Osteocyte (in vitro differentiated cells): ENCODE results near the gene RFNG. TPM values are rescaled to one million over a fixed set of nuclear protein-coding genes. Genes with fewer than 3 reads are reported as not detected.

ENCODE experiments used
- DNase-seq: peaks from one replicate; pipeline ENCODE4 v3.0.0; 2021; ENCODE audit warnings: mixed read lengths; ENCODE audit not compliant: unreplicated experiment; ENCODE audit errors: extremely low spot score
- H3K27ac Mint-ChIP-seq: one replicate; pipeline ENCODE4 v1.8.0; 2021; ENCODE audit warnings: mild to moderate bottlenecking, mixed read lengths; ENCODE audit not compliant: unreplicated experiment
- H3K27me3 Mint-ChIP-seq: one replicate; pipeline ENCODE4 v1.8.0; 2021; ENCODE audit warnings: mixed read lengths; ENCODE audit not compliant: unreplicated experiment
- H3K36me3 Mint-ChIP-seq: one replicate; pipeline ENCODE4 v1.8.0; 2021; ENCODE audit warnings: mixed read lengths; ENCODE audit not compliant: unreplicated experiment
- H3K4me1 Mint-ChIP-seq: one replicate; pipeline ENCODE4 v1.8.0; 2021; ENCODE audit warnings: mixed read lengths; ENCODE audit not compliant: unreplicated experiment
- H3K4me3 Mint-ChIP-seq: one replicate; pipeline ENCODE4 v1.8.0; 2021; ENCODE audit warnings: mild to moderate bottlenecking, moderate library complexity, mixed read lengths; ENCODE audit not compliant: unreplicated experiment
- H3K9me3 Mint-ChIP-seq: one replicate; pipeline ENCODE4 v1.8.0; 2021; ENCODE audit warnings: mixed read lengths; ENCODE audit not compliant: unreplicated experiment
- CTCF ChIP-seq: fragments of 200-600 bp; sonication (generic); IDR thresholded peaks from 2 replicates; pipeline ENCODE4 v1.5.0; 2021; ENCODE audit warnings: antibody characterized with exemption, mild to moderate bottlenecking, moderate library complexity
- total RNA-seq: library from RNA; stranded (reverse); gene quantifications from 2 replicates; pipeline ENCODE4 v1.2.1, GENCODE V29; 2021

The RFNG gene
- total RNA-seq, 1 donor from 2014 or later: 41.0 TPM

- Mint-ChIP-seq H3K27ac (peak overlapping the region; percentile 59), H3K36me3 (peaks cover 5% of the 10 kb centered on the region), H3K4me1 (peaks cover 22% of the 10 kb centered on the region), H3K27me3 (no peaks in the 10 kb centered on the region), H3K4me3 (peak overlapping the region; percentile 77), H3K9me3 (no peaks in the 10 kb centered on the region)
- TF ChIP-seq CTCF: peak; percentile 73
- no peak for DNase-seq
These were observed 30.3 kb downstream of the RFNG start for GRCh38 chr17:82021107-82021899.

DNA sequence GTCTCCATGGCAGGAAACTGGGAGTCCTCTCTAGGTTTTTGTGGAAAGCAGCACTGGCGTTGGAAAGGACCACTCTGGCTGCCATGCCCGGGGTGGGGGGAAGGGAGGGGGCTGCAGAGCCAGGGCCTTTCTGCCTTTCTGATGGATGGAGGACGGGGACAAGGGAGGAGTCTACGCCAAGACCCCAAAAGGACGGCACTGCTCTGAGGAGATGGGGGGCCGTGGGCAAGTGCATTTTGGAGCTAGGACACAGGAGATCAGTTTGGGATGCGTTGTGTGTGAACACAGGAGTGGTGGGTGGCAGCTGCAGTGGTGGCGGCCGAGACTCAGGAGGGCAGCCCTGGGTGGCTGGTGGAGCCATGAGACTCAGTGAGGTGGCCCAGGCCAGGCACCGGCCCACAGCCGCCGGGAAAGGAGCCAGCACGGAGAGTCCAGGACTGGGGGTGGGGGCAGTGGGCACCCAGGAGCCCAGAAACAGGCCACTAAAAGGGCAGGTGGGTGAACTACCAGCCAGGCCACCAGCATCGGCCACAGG lies 31.0 kb downstream of the RFNG start:
- Mint-ChIP-seq H3K36me3 (peaks cover 5% of the 10 kb centered on the region), H3K27me3 (no peaks in the 10 kb centered on the region), H3K9me3 (no peaks in the 10 kb centered on the region), H3K4me1 (peaks cover 22% of the 10 kb centered on the region), H3K27ac (no peak overlapping the region), H3K4me3 (no peak overlapping the region)
- no peak for TF ChIP-seq CTCF
- no peak for DNase-seq

- H3K27me3 Mint-ChIP-seq: no peaks in the 10 kb centered on the region
- H3K36me3 Mint-ChIP-seq: peaks cover 5% of the 10 kb centered on the region
- no peak overlapping the region for H3K27ac Mint-ChIP-seq
- no peak for DNase-seq
- TF ChIP-seq CTCF: peak; percentile 67
- H3K4me3 Mint-ChIP-seq: no peak overlapping the region
- H3K4me1 Mint-ChIP-seq: peaks cover 19% of the 10 kb centered on the region
- no peaks in the 10 kb centered on the region for H3K9me3 Mint-ChIP-seq
These were observed 31.7 kb downstream of the RFNG start for GRCh38 chr17:82019690-82020571.

GRCh38 chr17:82018989-82019689 lies 32.5 kb downstream of the RFNG start:
- Mint-ChIP-seq H3K27ac (no peak overlapping the region), H3K36me3 (peaks cover 5% of the 10 kb centered on the region), H3K4me3 (no peak overlapping the region)

More at GRCh38 chr17:82018989-82019689, 32.5 kb downstream of the RFNG start:
- no peaks in the 10 kb centered on the region for H3K27me3 Mint-ChIP-seq
- TF ChIP-seq CTCF: no peak
- DNase-seq: no peak
- H3K4me1 Mint-ChIP-seq: peaks cover 19% of the 10 kb centered on the region
- no peaks in the 10 kb centered on the region for H3K9me3 Mint-ChIP-seq
